SJCRH30 (cell line): Measurements from ENCODE around the gene MMD2. TPM values are rescaled to one million over a fixed set of nuclear protein-coding genes. Genes with fewer than 3 reads are reported as not detected.
"Not testable (repeated sequence)": the region's sequence is repeated elsewhere in the genome, so short reads cannot be mapped to it uniquely, and the experiment has no call there.

ENCODE experiments used
- DNase-seq, 2 experiments: peaks; one replicate each; pipeline ENCODE4 v3.0.0-alpha.2; 2015 to 2020
- H3K27ac ChIP-seq: fragments of 250-450 bp; sonication (Bioruptor Pico); 2 replicates; pipeline ENCODE4 v1.5.1; 2020; ENCODE audit warnings: mild to moderate bottlenecking, moderate library complexity
- H3K27me3 ChIP-seq: fragments of 250-450 bp; sonication (Bioruptor Pico); 2 replicates; pipeline ENCODE4 v1.5.1; 2020; ENCODE audit warnings: mild to moderate bottlenecking, moderate library complexity
- H3K36me3 ChIP-seq: fragments of 250-450 bp; sonication (Bioruptor Pico); 2 replicates; pipeline ENCODE4 v1.5.1; 2020; ENCODE audit warnings: mild to moderate bottlenecking, moderate library complexity
- H3K4me1 ChIP-seq: fragments of 250-450 bp; sonication (Bioruptor Pico); 2 replicates; pipeline ENCODE4 v1.5.1; 2020; ENCODE audit warnings: mild to moderate bottlenecking, moderate library complexity
- H3K4me3 ChIP-seq: fragments of 250-450 bp; sonication (Bioruptor Pico); 2 replicates; pipeline ENCODE4 v1.5.1; 2020; ENCODE audit warnings: mild to moderate bottlenecking, moderate library complexity
- H3K9me3 ChIP-seq: fragments of 250-450 bp; sonication (Bioruptor Pico); replicated peaks from 2 replicates; pipeline ENCODE4 v1.5.1; 2020; ENCODE audit warnings: mild to moderate bottlenecking, moderate library complexity
- total RNA-seq: library from RNA; depleted of rRNA; stranded (reverse); fragments of >200 nt; shearing (Covaris generic); gene quantifications from 2 replicates; pipeline ENCODE4 v1.2.3, GENCODE V29; 2014

MMD2 gene
- total RNA-seq, 1 experiment from 2014 or later: not detected

GRCh38 chr7:4972446-4972845 is 13.5 kb upstream of the MMD2 start:
- H3K27ac ChIP-seq, H3K9me3 ChIP-seq, H3K36me3 ChIP-seq, H3K4me1 ChIP-seq, H3K27me3 ChIP-seq, H3K4me3 ChIP-seq, DNase-seq: not testable (repeated sequence)

GRCh38 chr7:4965295-4966022 is 6.5 kb upstream of the MMD2 start:
- H3K36me3 ChIP-seq: no peaks in the 10 kb centered on the region
- H3K4me1 ChIP-seq: no peaks in the 10 kb centered on the region
- no peak overlapping the region for H3K27ac ChIP-seq
- no peak overlapping the region for H3K4me3 ChIP-seq
- H3K27me3 ChIP-seq: peaks cover 4% of the 10 kb centered on the region; the same call in 1 of the 2 replicates
- H3K9me3 ChIP-seq: no peaks in the 10 kb centered on the region
- no peak for DNase-seq

- peaks cover 4% of the 10 kb centered on the region; the same call in 1 of the 2 replicates for H3K27me3 ChIP-seq
- DNase-seq: no peak
These were observed 5.5 kb upstream of the MMD2 start for GRCh38 chr7:4964506-4964905.

DNA sequence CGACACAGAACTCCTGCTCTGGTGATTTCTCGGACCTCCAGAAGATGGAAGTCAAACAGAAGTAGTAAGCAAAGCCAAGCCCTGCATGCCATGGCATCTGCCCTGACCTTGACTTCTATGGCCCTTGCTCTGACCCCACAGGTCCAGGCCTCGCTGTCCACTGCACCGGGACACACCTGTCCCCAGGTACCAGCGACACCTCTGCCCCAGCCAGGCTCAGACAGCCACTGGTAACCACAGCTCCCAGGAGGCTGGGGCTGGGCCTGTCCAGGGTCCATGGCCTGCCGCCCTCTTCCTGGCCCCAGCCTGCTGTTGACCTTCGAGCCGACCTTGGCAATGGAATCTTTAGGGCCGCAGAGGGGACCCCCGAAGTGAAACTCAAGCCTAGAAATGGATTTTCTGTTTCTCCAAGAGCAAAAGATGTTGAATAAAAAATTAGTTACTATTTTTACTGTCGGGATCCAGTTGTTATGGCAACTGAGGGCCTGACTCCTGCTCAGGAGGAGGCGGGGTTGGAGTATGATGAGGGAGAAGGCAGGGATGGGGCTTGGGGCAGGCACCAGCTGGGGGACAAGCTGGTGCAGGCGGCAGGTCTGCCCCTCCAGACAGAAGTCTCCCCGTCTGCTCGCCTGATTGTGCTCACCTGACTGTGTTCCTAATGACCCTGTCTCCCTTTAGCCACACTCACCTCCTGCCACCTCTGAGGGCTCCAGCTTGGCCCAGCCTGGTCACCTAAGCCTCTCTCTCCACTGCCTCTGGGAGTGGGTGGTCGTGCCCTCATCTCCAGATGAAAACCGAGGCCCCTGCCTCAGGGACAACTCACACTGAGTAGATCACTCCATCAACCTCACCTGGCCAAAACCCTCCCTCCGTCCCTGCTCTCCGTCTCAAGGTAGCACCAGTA is 4.1 kb upstream of the MMD2 start:
- DNase-seq: no peak
- Histone ChIP-seq H3K36me3 (no peaks in the 10 kb centered on the region), H3K9me3 (no peaks in the 10 kb centered on the region), H3K27ac (no peak overlapping the region), H3K4me1 (no peaks in the 10 kb centered on the region), H3K4me3 (no peak overlapping the region), H3K27me3 (peaks cover 4% of the 10 kb centered on the region; the same call in 1 of the 2 replicates)

More at GRCh38 chr7:4964506-4964905, 5.5 kb upstream of the MMD2 start:
- no peaks in the 10 kb centered on the region for H3K9me3 ChIP-seq
- no peak overlapping the region for H3K4me3 ChIP-seq
- no peak overlapping the region for H3K27ac ChIP-seq
- no peaks in the 10 kb centered on the region for H3K4me1 ChIP-seq
- H3K36me3 ChIP-seq: no peaks in the 10 kb centered on the region

DNA sequence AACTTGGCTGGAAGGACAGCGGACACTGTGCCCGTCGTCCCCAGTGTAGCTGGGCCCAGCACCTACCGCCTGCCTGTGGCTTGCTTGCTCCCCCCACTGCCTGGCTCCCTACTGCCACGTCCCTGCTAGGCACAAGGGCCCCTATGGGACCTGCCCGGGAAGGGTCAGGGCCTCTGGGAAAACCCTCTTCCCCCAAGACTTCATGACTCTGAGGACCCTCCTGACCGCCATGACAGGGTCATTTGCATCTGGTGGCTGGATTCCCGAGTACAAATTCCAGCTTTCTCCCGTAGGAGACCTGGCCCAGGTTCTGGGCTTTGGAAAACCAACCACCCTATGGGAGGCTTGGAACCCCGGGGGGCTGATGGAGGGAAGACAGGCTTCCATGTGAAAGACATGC is 1.4 kb upstream of the MMD2 start:
- H3K27ac ChIP-seq: no peak overlapping the region
- H3K36me3 ChIP-seq: no peaks in the 10 kb centered on the region
- no peaks in the 10 kb centered on the region for H3K4me1 ChIP-seq
- DNase-seq: no peak
- H3K27me3 ChIP-seq: no peaks in the 10 kb centered on the region; the same call in 1 of the 2 replicates
- H3K9me3 ChIP-seq: no peaks in the 10 kb centered on the region
- no peak overlapping the region for H3K4me3 ChIP-seq

DNA sequence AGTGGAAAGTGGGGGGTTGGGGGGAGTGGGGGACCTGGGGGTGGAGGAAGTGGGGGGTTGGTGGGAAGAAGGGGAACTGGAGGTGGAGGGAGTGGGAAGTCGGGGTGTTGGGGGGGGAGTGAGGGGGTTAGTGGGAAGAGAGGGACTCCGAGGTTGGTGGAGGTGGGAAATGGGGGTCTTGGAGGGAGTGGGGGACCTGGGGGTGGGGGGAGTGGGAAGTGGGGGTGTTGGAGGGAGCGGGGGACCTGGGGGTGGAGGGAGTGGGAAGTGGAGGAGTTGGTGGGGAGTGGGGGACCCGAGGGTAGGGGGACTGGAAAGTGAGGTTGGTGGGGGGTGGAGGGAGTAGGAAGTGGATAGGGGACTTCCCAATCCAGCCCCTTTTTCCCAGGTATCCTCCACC is 906 bp upstream of the MMD2 start:
- H3K27me3 ChIP-seq: no peaks in the 10 kb centered on the region; the same call in 1 of the 2 replicates
- no peak for DNase-seq
- no peak overlapping the region for H3K4me3 ChIP-seq

DNA sequence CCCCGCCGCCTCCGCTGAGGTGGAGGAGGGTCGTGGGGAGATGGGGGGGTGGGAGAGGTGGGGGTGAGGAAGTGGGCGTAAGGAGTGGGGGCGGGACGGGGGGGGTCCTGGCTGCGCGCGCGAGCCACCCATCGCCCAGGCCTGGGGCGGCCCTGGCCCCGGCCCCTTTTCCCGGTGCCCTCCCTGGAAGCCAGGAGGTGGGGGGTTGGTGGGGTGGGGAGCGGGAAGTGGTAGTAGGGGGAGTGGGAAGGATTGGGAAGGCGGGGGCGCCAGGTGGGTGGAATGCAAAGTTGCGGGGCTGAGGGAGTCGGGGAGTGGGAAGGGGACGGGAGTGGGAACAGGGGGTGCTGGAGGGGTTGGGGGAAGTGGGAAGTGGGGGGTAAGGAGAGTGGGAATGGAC is 319 bp upstream of the MMD2 start:
- Histone ChIP-seq H3K4me3 (no peak overlapping the region), H3K27me3 (no peaks in the 10 kb centered on the region; the same call in 1 of the 2 replicates), H3K27ac (no peak overlapping the region), H3K9me3 (no peaks in the 10 kb centered on the region; the same call in 1 of the 2 replicates), H3K4me1 (no peaks in the 10 kb centered on the region), H3K36me3 (no peaks in the 10 kb centered on the region)
- no peak for DNase-seq

More for the DNA sequence above, 906 bp upstream of the MMD2 start:
- H3K27ac ChIP-seq: no peak overlapping the region
- no peaks in the 10 kb centered on the region; the same call in 1 of the 2 replicates for H3K9me3 ChIP-seq
- no peaks in the 10 kb centered on the region for H3K36me3 ChIP-seq
- no peaks in the 10 kb centered on the region for H3K4me1 ChIP-seq

GRCh38 chr7:4957847-4958476 is 1.0 kb downstream of the MMD2 start:
- no peak for DNase-seq
- H3K36me3 ChIP-seq: no peaks in the 10 kb centered on the region
- no peak overlapping the region for H3K4me3 ChIP-seq
- H3K27me3 ChIP-seq: no peaks in the 10 kb centered on the region; the same call in 1 of the 2 replicates
- no peaks in the 10 kb centered on the region for H3K4me1 ChIP-seq
- no peak overlapping the region for H3K27ac ChIP-seq
- H3K9me3 ChIP-seq: no peaks in the 10 kb centered on the region; the same call in 1 of the 2 replicates

DNA sequence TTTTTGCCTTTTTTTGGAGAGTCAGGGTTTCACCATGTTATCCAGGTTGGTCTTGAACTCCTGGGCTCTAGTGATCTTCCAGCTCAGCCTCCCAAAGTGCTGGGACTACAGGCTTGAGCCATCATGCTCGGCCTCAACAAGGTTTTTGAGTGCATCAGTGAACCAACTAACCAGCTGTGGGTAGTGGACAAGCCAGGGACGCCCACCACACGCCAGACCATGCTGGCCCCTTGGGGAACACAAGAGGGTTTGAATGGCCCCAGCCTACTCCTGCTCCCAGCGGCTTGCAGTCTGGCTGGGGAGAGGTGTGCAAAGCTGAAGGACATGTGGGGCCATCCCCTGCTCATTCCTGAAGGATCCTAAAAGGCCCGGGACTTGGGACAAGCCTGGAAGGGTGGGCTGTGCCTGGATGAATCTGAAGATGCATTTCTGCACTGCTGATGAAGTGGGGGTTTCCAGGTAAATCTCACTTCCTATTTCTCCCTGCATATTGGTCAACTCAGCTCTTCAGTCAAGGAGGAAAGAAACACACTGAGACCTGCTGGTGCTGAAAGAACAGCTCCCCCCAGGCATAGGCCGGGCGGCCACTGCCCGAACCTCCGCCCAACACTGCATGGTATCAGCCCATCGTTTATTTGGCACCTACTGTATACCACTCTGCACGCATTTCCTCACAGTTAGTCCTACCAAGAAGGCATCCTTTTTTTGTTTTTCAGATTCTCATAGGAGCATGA is 6.9 kb downstream of the MMD2 start:
- no peaks in the 10 kb centered on the region for H3K36me3 ChIP-seq
- no peaks in the 10 kb centered on the region for H3K4me1 ChIP-seq
- no peaks in the 10 kb centered on the region for H3K27me3 ChIP-seq
- no peak overlapping the region for H3K4me3 ChIP-seq
- peak; percentile 31 to 47 for DNase-seq
- no peak overlapping the region for H3K27ac ChIP-seq
- H3K9me3 ChIP-seq: no peaks in the 10 kb centered on the region; the same call in 1 of the 2 replicates

DNA sequence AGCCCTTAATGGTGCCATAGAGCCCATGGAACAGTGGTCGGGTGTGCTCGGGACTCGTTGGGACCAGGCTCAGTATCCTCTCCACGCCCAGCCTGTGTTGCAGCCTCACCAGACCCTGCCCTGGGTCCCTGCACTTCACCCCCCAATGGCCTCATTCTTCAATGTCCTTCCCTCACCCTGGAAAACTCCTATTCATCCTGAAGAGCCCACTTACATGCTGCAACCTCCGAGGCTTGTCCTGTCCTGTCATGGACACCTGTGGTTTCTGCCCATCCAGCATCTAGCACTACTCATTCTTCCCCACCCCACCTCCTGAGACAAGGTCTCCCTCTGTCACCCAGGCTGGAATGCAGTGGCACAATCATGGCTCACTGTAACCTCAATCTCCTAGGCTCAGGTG is 7.7 kb downstream of the MMD2 start:
- Histone ChIP-seq H3K4me3 (no peak overlapping the region), H3K4me1 (no peaks in the 10 kb centered on the region), H3K9me3 (no peaks in the 10 kb centered on the region; the same call in 1 of the 2 replicates), H3K27ac (no peak overlapping the region), H3K27me3 (no peaks in the 10 kb centered on the region), H3K36me3 (no peaks in the 10 kb centered on the region)
- DNase-seq: no peak

GRCh38 chr7:4948402-4948801 is 10.6 kb downstream of the MMD2 start:
- no peaks in the 10 kb centered on the region for H3K36me3 ChIP-seq
- H3K4me1 ChIP-seq: no peaks in the 10 kb centered on the region
- no peaks in the 10 kb centered on the region for H3K27me3 ChIP-seq
- no peak overlapping the region for H3K27ac ChIP-seq
- no peaks in the 10 kb centered on the region for H3K9me3 ChIP-seq
- H3K4me3 ChIP-seq: no peak overlapping the region
- no peak for DNase-seq

GRCh38 chr7:4945949-4946348 is 13.0 kb downstream of the MMD2 start:
- Histone ChIP-seq H3K27ac (no peak overlapping the region), H3K4me1 (no peaks in the 10 kb centered on the region), H3K36me3 (no peaks in the 10 kb centered on the region), H3K4me3 (no peak overlapping the region), H3K27me3 (no peaks in the 10 kb centered on the region), H3K9me3 (no peaks in the 10 kb centered on the region)
- DNase-seq: no peak

DNA sequence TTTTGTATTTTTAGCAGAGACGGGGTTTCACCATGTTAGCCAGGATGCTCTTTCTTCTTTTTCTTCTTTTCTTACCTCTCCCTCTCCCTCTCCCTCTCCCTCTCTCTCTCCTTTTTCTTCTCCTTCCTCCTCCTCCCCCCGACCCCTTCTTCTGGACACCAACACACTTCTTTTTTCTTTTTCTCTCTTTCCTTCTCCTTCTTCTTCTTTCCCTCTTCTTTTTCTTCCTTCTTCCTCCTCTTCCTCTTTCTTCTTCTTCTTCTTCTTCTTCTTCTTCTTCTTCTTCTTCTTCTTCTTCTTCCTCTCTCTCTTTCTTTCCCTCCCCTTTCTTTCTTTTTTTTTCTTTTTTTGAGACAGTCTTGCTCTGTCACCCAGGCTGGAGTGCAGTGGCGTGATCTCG is 14.0 kb downstream of the MMD2 start:
- H3K27me3 ChIP-seq: no peaks in the 10 kb centered on the region
- H3K9me3 ChIP-seq: no peaks in the 10 kb centered on the region

DNA sequence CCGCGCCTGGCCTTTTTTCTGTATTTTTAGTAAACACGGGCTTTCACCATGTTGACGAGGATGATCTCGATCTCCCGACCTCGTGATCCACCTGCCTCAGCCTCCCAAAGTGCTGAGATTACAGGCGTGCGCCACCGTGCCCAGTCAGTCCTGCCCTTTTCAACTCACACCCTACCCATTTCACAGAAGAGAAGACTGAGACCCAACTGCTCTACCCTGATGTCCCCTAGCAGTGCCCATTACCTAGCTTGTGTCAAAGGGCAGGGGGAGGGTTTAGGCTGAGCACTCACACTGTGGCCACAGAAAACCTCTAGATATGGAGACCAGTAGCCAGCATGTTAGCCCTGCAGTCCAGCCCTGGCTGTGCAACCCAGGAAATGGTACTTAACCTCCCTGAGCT is 15.7 kb downstream of the MMD2 start:
- no peak overlapping the region for H3K4me3 ChIP-seq
- no peaks in the 10 kb centered on the region for H3K9me3 ChIP-seq
- no peak for DNase-seq

More for the DNA sequence above, 14.0 kb downstream of the MMD2 start:
- H3K4me1 ChIP-seq: no peaks in the 10 kb centered on the region
- H3K4me3 ChIP-seq: no peak overlapping the region
- DNase-seq: no peak
- H3K27ac ChIP-seq: no peak overlapping the region
- no peaks in the 10 kb centered on the region for H3K36me3 ChIP-seq

More for the DNA sequence above, 15.7 kb downstream of the MMD2 start:
- no peaks in the 10 kb centered on the region for H3K36me3 ChIP-seq
- H3K27me3 ChIP-seq: no peaks in the 10 kb centered on the region
- no peak overlapping the region for H3K27ac ChIP-seq
- H3K4me1 ChIP-seq: no peaks in the 10 kb centered on the region
